A549 (cell line): ENCODE measurements around the gene MAP3K21.

Experiments used
- CEBPB ChIP-seq, 2 experiments: fragments of >200 bp in 1 of 2; sonication (Bioruptor Twin) in 1 of 2; formaldehyde crosslinking in 1 of 2; IDR thresholded peaks; 2 replicates each; pipeline ENCODE4 v1.6.1; 2012 to 2016
- CTCF ChIP-seq: fragments of >200 bp; sonication (Bioruptor Twin); formaldehyde crosslinking; IDR thresholded peaks from 3 replicates; pipeline ENCODE4 v1.5.1; 2016
- EHF ChIP-seq: fragments of 250-450 bp; sonication (Bioruptor Pico); IDR thresholded peaks from 2 replicates; pipeline ENCODE4 v1.5.0; 2020; ENCODE audit warnings: mild to moderate bottlenecking
- FOSL2 ChIP-seq, 2 experiments: fragments of 450-650 bp in 1 of 2; fragments of >200 bp in 1 of 2; sonication (Bioruptor Twin) in 1 of 2; formaldehyde crosslinking; IDR thresholded peaks; 2 replicates each; pipeline versions ENCODE4 v1.5.0 to v1.6.1; 2016 to 2020; ENCODE audit warnings: mild to moderate bottlenecking in 1 of 2, moderate library complexity in 1 of 2
- KDM1A ChIP-seq: fragments of 200-600 bp; sonication (generic); IDR thresholded peaks from 2 replicates; pipeline ENCODE4 v1.6.1; 2016; ENCODE audit warnings: low read depth, mild to moderate bottlenecking
- MAFK ChIP-seq: fragments of 450-650 bp; IDR thresholded peaks from 2 replicates; pipeline ENCODE4 v1.6.1; 2014; ENCODE audit not compliant: partially characterized antibody
- MYC ChIP-seq: IDR thresholded peaks from 2 replicates; pipeline ENCODE4 v1.6.1; 2012; ENCODE audit warnings: mild to moderate bottlenecking, inconsistent platforms, low read length, improper control_type of control experiment, borderline replicate concordance
- NPAS2 ChIP-seq: fragments of 250-450 bp; sonication (Bioruptor Pico); IDR thresholded peaks from 2 replicates; pipeline ENCODE4 v1.8.0; 2022; ENCODE audit warnings: mild to moderate bottlenecking, moderate library complexity, borderline replicate concordance
- NR3C1 ChIP-seq: fragments of >200 bp; sonication (Bioruptor Twin); formaldehyde crosslinking; IDR thresholded peaks from 3 replicates; pipeline ENCODE4 v1.6.1; 2017
- POLR2A ChIP-seq: IDR thresholded peaks from 2 replicates; pipeline ENCODE4 v1.6.1; 2012; ENCODE audit warnings: mild to moderate bottlenecking, low read length
- REST ChIP-seq: fragments of 200-600 bp; sonication (generic); IDR thresholded peaks from 2 replicates; pipeline ENCODE4 v1.6.1; 2016; ENCODE audit warnings: antibody characterized with exemption, mild to moderate bottlenecking, moderate library complexity
- USF2 ChIP-seq: fragments of 450-650 bp; IDR thresholded peaks from 2 replicates; pipeline ENCODE4 v1.6.1; 2014; ENCODE audit warnings: antibody characterized with exemption

- TF ChIP-seq CEBPB (IDR thresholded peaks at IDR 0.05) (no peak), MAFK (no peak), FOSL2 (IDR thresholded peaks at IDR 0.05) (no peak), FOSL2 (CRISPR knock-in tag; IDR thresholded peaks at IDR 0.05) (no peak), NR3C1 (no peak), CTCF (no peak), REST (no peak), EHF (no peak), POLR2A (no peak), KDM1A (no peak), NPAS2 (no peak), USF2 (no peak), MYC (no peak)
Observed at GRCh38 chr1:233362743-233363142, 35.2 kb downstream of the MAP3K21 start.
